Ishikawa (cell line): ENCODE data around the gene MUC15.

Experiments used
- CEBPB ChIP-seq: IDR thresholded peaks from 2 replicates; pipeline ENCODE4 v1.6.1; 2012
- CREB1 ChIP-seq: IDR thresholded peaks from 2 replicates; pipeline ENCODE4 v1.6.1; 2012; ENCODE audit warnings: low read depth
- EGR1 ChIP-seq: IDR thresholded peaks from 2 replicates; pipeline ENCODE4 v1.6.1; 2012
- EP300 ChIP-seq: IDR thresholded peaks from 2 replicates; pipeline ENCODE4 v1.6.1; 2012; ENCODE audit warnings: borderline replicate concordance
- FOXM1 ChIP-seq: IDR thresholded peaks from 2 replicates; pipeline ENCODE4 v1.6.1; 2012; ENCODE audit warnings: low read depth, borderline replicate concordance
- MAX ChIP-seq: IDR thresholded peaks from 2 replicates; pipeline ENCODE4 v1.6.1; 2012
- NFIC ChIP-seq: IDR thresholded peaks from 2 replicates; pipeline ENCODE4 v1.6.1; 2012
- RAD21 ChIP-seq: IDR thresholded peaks from 2 replicates; pipeline ENCODE4 v1.6.1; 2012; ENCODE audit warnings: low read depth
- REST ChIP-seq: IDR thresholded peaks from 2 replicates; pipeline ENCODE4 v1.6.1; 2012; ENCODE audit warnings: low read depth, mild to moderate bottlenecking
- TAF1 ChIP-seq: IDR thresholded peaks from 2 replicates; pipeline ENCODE4 v1.6.1; 2012; ENCODE audit warnings: low read depth, mild to moderate bottlenecking
- TCF12 ChIP-seq: IDR thresholded peaks from 2 replicates; pipeline ENCODE4 v1.6.1; 2012; ENCODE audit warnings: low read depth
- TEAD4 ChIP-seq: IDR thresholded peaks from 2 replicates; pipeline ENCODE4 v1.6.1; 2012
- USF1 ChIP-seq: IDR thresholded peaks from 2 replicates; pipeline ENCODE4 v1.6.1; 2012
- YY1 ChIP-seq: IDR thresholded peaks from 2 replicates; pipeline ENCODE4 v1.6.1; 2012; ENCODE audit warnings: low read depth
- ZBTB7A ChIP-seq: IDR thresholded peaks from 2 replicates; pipeline ENCODE4 v1.6.1; 2012; ENCODE audit warnings: low read depth

Gene MUC15

GRCh38 chr11:26571861-26572654 lies at the start of gene MUC15:
Gene MUC15 (minus strand): TSS chr11:26572263. CDS start chr11:26567094, 5,169 bp downstream.
- TF ChIP-seq EP300 (no peak), RAD21 (no peak), NFIC (no peak), YY1 (no peak), CREB1 (no peak), CEBPB (no peak), MAX (no peak), TEAD4 (no peak), REST (no peak)

- no peak for TF ChIP-seq EGR1
- TF ChIP-seq TAF1: no peak
- TF ChIP-seq EP300: no peak
- no peak for TF ChIP-seq TEAD4
- TF ChIP-seq TCF12: no peak
- TF ChIP-seq FOXM1: no peak
- TF ChIP-seq CEBPB: no peak
- no peak for TF ChIP-seq ZBTB7A
- TF ChIP-seq MAX: no peak
- TF ChIP-seq RAD21: no peak
Observed at GRCh38 chr11:26621132-26621531, 49.1 kb upstream of the MUC15 start.

- TF ChIP-seq TCF12 (no peak), TEAD4 (no peak), NFIC (no peak), YY1 (no peak), CREB1 (no peak), RAD21 (no peak), USF1 (no peak), EP300 (no peak), ZBTB7A (no peak), CEBPB (no peak), EGR1 (no peak), FOXM1 (no peak), REST (no peak), MAX (no peak), TAF1 (no peak)
Observed at GRCh38 chr11:26620282-26621045, 48.4 kb upstream of the MUC15 start.

- TF ChIP-seq MAX: no peak
- no peak for TF ChIP-seq CREB1
- no peak for TF ChIP-seq NFIC
- no peak for TF ChIP-seq TAF1
- no peak for TF ChIP-seq TCF12
- TF ChIP-seq EP300: no peak
- TF ChIP-seq ZBTB7A: no peak
- TF ChIP-seq FOXM1: no peak
- TF ChIP-seq REST: no peak
Observed at GRCh38 chr11:26618441-26618840, 46.4 kb upstream of the MUC15 start.
